Gastroesophageal sphincter (tissue), 3 donors: Measurements from ENCODE around the gene QSOX1.

Experiments used
- CTCF ChIP-seq, 4 experiments: fragments of 200-600 bp in 2 of 4; fragments of 450-650 bp in 2 of 4; sonication (generic) in 1 of 4; IDR thresholded peaks; one replicate each; pipeline ENCODE4 v1.5.1; 2017 to 2019; ENCODE audit warnings: antibody characterized with exemption in 4 of 4, mild to moderate bottlenecking in 2 of 4, moderate library complexity in 2 of 4
- EP300 ChIP-seq: sonication (generic); formaldehyde crosslinking; IDR thresholded peaks from one replicate; pipeline ENCODE4 v1.6.1; 2017; ENCODE audit warnings: antibody characterized with exemption, mild to moderate bottlenecking
- POLR2A ChIP-seq, 2 donors: fragments of 450-650 bp; IDR thresholded peaks; one replicate each; pipeline ENCODE4 v1.6.1; 2017; ENCODE audit warnings: antibody characterized with exemption in 2 of 2, mild to moderate bottlenecking in 2 of 2, moderate library complexity in 1 of 2
- POLR2AphosphoS5 ChIP-seq: sonication (generic); formaldehyde crosslinking; IDR thresholded peaks from one replicate; pipeline ENCODE4 v1.6.1; 2017; ENCODE audit warnings: antibody characterized with exemption

GRCh38 chr1:180145446-180145845 is 9.2 kb upstream of the QSOX1 start:
- no peak for TF ChIP-seq CTCF (IDR thresholded peaks at IDR 0.05)
- TF ChIP-seq POLR2A (IDR thresholded peaks at IDR 0.05) = no peak
- TF ChIP-seq EP300 = no peak
- TF ChIP-seq POLR2AphosphoS5 = no peak
